T-helper 2 cell treated with Interferon-gamma antibody and Interleukin-4, amounts not matched to agents 100 ng/mL and 5 ng/mL, for 36 hours (primary cell): ENCODE results near the gene DEPP1. TPM values are rescaled to one million over a fixed set of nuclear protein-coding genes. Genes with fewer than 3 reads are reported as not detected.

Experiments used
- intact Hi-C: fragments of 100-400 bp; cut with micrococcal nuclease; formaldehyde crosslinking; loops from one replicate; pipeline ENCODE4 v1.15.1; 2023
- total RNA-seq: library from RNA; stranded (reverse); gene quantifications from 2 replicates; pipeline ENCODE4 v1.2.3, GENCODE V29; 2022

The DEPP1 gene
- total RNA-seq, 1 donor from 2014 or later: 1.7 TPM

GRCh38 chr10:44993922-44994751, 15.5 kb upstream of the DEPP1 start:
- intact Hi-C loops: no loop called here

- intact Hi-C loops: no loop called here
Observed at GRCh38 chr10:44993226-44993921, 14.8 kb upstream of the DEPP1 start.

GRCh38 chr10:44992732-44993225, 14.2 kb upstream of the DEPP1 start:
- intact Hi-C loops: no loop called here

- intact Hi-C loops: no loop called here
Observed at GRCh38 chr10:44992070-44992731, 13.6 kb upstream of the DEPP1 start.

GRCh38 chr10:44991571-44991970, 13.0 kb upstream of the DEPP1 start:
- intact Hi-C loops: no loop called here

GRCh38 chr10:44990965-44991364, 12.4 kb upstream of the DEPP1 start:
- intact Hi-C loops: no loop called here

DNA sequence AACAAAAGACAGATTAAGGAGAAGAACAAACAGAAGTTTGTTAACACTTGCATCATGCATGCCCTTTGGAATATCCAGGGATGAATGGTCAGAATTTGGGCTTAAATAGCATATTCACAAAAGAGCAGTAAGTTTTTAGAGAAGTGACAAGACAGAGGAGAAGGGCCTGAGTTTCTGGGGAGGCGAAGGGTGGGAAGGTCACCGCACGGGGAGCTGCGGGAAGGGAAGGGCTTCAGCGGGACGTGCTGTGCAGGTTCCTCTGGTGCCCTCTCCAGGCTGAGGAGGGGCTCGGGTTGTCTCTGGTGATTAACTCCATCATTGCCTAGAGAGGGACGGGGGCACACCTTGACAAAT, 11.7 kb upstream of the DEPP1 start:
- intact Hi-C loops: no loop called here

- intact Hi-C loops: no loop called here
Observed at GRCh38 chr10:44989597-44990301, 11.1 kb upstream of the DEPP1 start.

GRCh38 chr10:44988957-44989585, 10.5 kb upstream of the DEPP1 start:
- intact Hi-C loops: no loop called here

DNA sequence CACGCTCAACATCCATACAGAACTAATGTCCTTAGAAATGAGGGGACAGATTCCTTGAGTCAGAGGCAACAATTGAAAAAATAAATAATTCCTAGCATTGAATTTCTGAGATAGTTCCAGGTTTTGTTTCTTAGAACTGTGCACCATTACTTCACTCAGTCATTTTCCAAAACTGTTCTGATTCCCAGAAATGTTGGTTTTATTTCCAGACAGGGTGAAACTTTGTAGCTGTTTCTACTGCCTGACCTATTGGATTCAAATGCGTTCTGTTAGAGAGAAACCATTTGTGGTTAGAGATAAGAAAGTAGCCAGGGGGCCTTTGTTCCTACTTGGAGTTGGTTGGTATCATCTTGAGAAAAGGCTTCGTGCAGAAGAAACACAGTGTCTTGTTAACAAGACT, 8.1 kb upstream of the DEPP1 start:
- intact Hi-C loops: no loop called here

DNA sequence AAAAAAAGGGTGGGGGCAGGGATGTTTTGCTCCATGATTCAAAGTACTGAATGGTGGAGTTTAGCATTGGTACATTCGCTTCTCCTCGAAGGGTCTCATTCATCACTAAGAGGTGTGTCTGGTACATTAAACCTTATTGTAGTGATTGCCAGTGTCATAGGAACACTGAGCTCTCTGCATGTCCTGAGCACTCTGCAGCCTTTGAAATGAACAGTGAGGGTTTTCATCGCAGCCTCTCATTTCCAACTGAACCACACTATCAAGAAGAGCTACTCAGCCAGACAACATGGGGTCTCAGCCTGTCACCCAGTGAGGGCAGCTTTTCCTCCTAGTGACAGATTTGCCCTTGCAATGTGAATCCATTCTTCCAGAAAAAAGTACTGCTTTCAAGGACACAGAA, 7.6 kb upstream of the DEPP1 start:
- intact Hi-C loops: no loop called here

- intact Hi-C loops: no loop called here
Observed at GRCh38 chr10:44985175-44985681, 6.6 kb upstream of the DEPP1 start.

- intact Hi-C loops: no loop called here
Observed at GRCh38 chr10:44984671-44985101, 6.1 kb upstream of the DEPP1 start.

DNA sequence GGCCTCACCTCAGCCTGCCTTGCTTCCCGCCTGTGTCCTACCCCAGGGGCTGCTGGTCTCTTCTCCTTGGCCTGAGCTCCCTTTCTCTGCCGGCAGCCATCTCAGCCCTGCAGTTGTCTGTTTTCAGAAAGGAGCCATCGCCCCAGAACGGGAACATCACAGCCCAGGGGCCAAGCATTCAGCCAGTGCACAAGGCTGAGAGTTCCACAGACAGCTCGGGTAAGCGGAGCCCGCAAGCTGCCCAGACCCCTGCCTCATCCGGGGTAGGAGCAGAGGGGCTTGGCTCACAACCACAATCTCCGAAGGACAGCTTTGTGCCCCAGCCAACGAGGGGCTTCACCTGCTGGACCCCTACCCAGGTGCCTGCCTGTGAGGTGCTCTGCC, 5.3 kb upstream of the DEPP1 start:
- intact Hi-C loops: no loop called here

GRCh38 chr10:44983066-44983894, 4.7 kb upstream of the DEPP1 start:
- intact Hi-C loops: no loop called here

GRCh38 chr10:44982496-44982895, 3.9 kb upstream of the DEPP1 start:
- intact Hi-C loops: no loop called here

DNA sequence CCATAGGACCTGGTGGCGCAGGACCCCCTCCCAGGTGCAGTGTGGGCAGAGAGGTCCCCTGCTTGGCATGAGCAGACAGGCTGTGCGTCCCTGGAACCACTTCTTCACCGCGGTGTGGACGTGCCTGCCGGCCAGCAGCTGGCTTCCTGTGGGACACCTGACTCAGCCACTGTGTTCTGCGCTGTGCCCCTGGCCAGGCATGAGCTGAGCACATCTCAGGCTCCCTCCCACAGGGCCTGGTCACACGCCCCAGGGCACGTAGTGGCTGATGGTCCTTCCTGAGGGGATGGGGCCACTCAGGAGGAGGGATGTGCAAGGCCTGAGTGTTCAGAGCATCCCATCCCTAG, 3.5 kb upstream of the DEPP1 start:
- intact Hi-C loops: no loop called here

GRCh38 chr10:44981172-44982113, 2.8 kb upstream of the DEPP1 start:
- intact Hi-C loops: no loop called here
